ENCODE data around the gene C4orf17. TPM values are rescaled to one million over a fixed set of nuclear protein-coding genes. Genes with fewer than 3 reads are reported as not detected.

C4orf17 gene
- total RNA-seq, 2 experiments from 2014 or later, result not detected

- ATAC-seq (no peak), DNase-seq (no peak)
- Mint-ChIP-seq H3K36me3 (ENCODE audit: low read depth) (no peaks in the 10 kb centered on the region), H3K27ac (no peak overlapping the region), H3K9me3 (no peaks in the 10 kb centered on the region), H3K4me1 (ENCODE audit: low read depth) (no peaks in the 10 kb centered on the region), H3K27me3 (peaks cover 11% of the 10 kb centered on the region), H3K4me3 (no peak overlapping the region)
- ChIA-PET POLR2A (interaction anchor here (0.6 kb wide), 1 partner anchor 320 kb away, joined by 5 read pairs; no protein-coding TSS in a partner anchor), CTCF (interaction anchor here (0.9 kb wide), 1 partner anchor 8 kb away, joined by 3 read pairs; no protein-coding TSS in a partner anchor)
- TF ChIP-seq CTCF (IDR thresholded peaks at IDR 0.05), result no peak
- intact Hi-C loops (cut with micrococcal nuclease), result no loop called here
Observed at GRCh38 chr4:99467887-99468286, 42.9 kb upstream of the C4orf17 start.

- no peak for TF ChIP-seq CTCF (IDR thresholded peaks at IDR 0.05)
- POLR2A ChIA-PET, result no interaction called here
- Mint-ChIP-seq H3K27ac (no peak overlapping the region), H3K36me3 (ENCODE audit: low read depth) (no peaks in the 10 kb centered on the region), H3K4me3 (no peak overlapping the region), H3K9me3 (no peaks in the 10 kb centered on the region), H3K27me3 (peaks cover 10% of the 10 kb centered on the region), H3K4me1 (ENCODE audit: low read depth) (no peaks in the 10 kb centered on the region)
- ATAC-seq, result no peak
- no peak for DNase-seq
- CTCF ChIA-PET, result interaction anchor here (0.9 to 2.1 kb wide), 2 partner anchors 9 to 64 kb away, joined by 3 to 9 read pairs; no protein-coding TSS in a partner anchor
- intact Hi-C loops (cut with micrococcal nuclease), result no loop called here
Observed at GRCh38 chr4:99468889-99469288, 41.9 kb upstream of the C4orf17 start.

- POLR2A ChIA-PET, result no interaction called here
- no peak for ATAC-seq
Observed at GRCh38 chr4:99471349-99471748, 39.5 kb upstream of the C4orf17 start.

GRCh38 chr4:99471896-99472295, 38.9 kb upstream of the C4orf17 start:
- ATAC-seq, result no peak
- no peak for TF ChIP-seq CTCF (IDR thresholded peaks at IDR 0.05)
- no peaks in the 10 kb centered on the region for H3K4me1 Mint-ChIP-seq (ENCODE audit: low read depth)

More at GRCh38 chr4:99471349-99471748, 39.5 kb upstream of the C4orf17 start:
- DNase-seq, result no peak
- CTCF ChIA-PET, result interaction anchor here (1.3 to 5.0 kb wide), 2 partner anchors 8 to 17 kb away, joined by 3 to 30 read pairs; no protein-coding TSS in a partner anchor
- Mint-ChIP-seq H3K36me3 (ENCODE audit: low read depth) (no peaks in the 10 kb centered on the region), H3K4me1 (ENCODE audit: low read depth) (no peaks in the 10 kb centered on the region), H3K4me3 (no peak overlapping the region), H3K27me3 (peaks cover 5% of the 10 kb centered on the region), H3K27ac (no peak overlapping the region), H3K9me3 (no peaks in the 10 kb centered on the region)
- no peak for TF ChIP-seq CTCF (IDR thresholded peaks at IDR 0.05)
- intact Hi-C loops (cut with micrococcal nuclease), result no loop called here

GRCh38 chr4:99473131-99473530, 37.7 kb upstream of the C4orf17 start:
- POLR2A ChIA-PET, result no interaction called here
- no peaks in the 10 kb centered on the region for H3K9me3 Mint-ChIP-seq

More at GRCh38 chr4:99471896-99472295, 38.9 kb upstream of the C4orf17 start:
- Mint-ChIP-seq H3K36me3 (ENCODE audit: low read depth) (no peaks in the 10 kb centered on the region), H3K27me3 (peaks cover 4% of the 10 kb centered on the region), H3K4me3 (no peak overlapping the region), H3K9me3 (no peaks in the 10 kb centered on the region), H3K27ac (no peak overlapping the region)
- intact Hi-C loops (cut with micrococcal nuclease), result no loop called here
- POLR2A ChIA-PET, result no interaction called here
- CTCF ChIA-PET, result interaction anchor here (1.3 to 5.0 kb wide), 2 partner anchors 8 to 17 kb away, joined by 3 to 30 read pairs; no protein-coding TSS in a partner anchor
- no peak for DNase-seq

More at GRCh38 chr4:99473131-99473530, 37.7 kb upstream of the C4orf17 start:
- Mint-ChIP-seq H3K27ac (no peak overlapping the region), H3K27me3 (peaks cover 2% of the 10 kb centered on the region), H3K36me3 (ENCODE audit: low read depth) (no peaks in the 10 kb centered on the region), H3K4me1 (ENCODE audit: low read depth) (no peaks in the 10 kb centered on the region), H3K4me3 (no peak overlapping the region)
- DNase-seq (no peak), ATAC-seq (no peak)
- TF ChIP-seq CTCF (IDR thresholded peaks at IDR 0.05), result no peak
- CTCF ChIA-PET, result interaction anchor here (5.0 kb wide), 1 partner anchor 10 kb away, joined by 30 read pairs; no protein-coding TSS in a partner anchor
- intact Hi-C loops (cut with micrococcal nuclease), result no loop called here
